Central memory CD8-positive, alpha-beta T cell (primary cell): ENCODE results near the gene ETV6.

Source experiments
- ATAC-seq: fragments of 150-1000 bp; cut with Tn5 transposase; replicated peaks from 2 replicates; pipeline ENCODE4 v1.10.0; 2022; ENCODE audit warnings: mild to moderate bottlenecking, moderate FRiP score, moderate number of reproducible peaks; ENCODE audit not compliant: poor library complexity, severe bottlenecking; ENCODE audit errors: extremely low read depth
- DNase-seq, 2 donors: peaks; one replicate each; pipeline ENCODE4 v3.0.0; 2021; ENCODE audit warnings: low spot score in 2 of 2
- H3K27ac Mint-ChIP-seq: one replicate; pipeline ENCODE4 v1.8.0; 2022; ENCODE audit warnings: low read depth, mild to moderate bottlenecking, moderate library complexity, mixed read lengths
- H3K27me3 Mint-ChIP-seq: one replicate; pipeline ENCODE4 v1.8.0; 2022; ENCODE audit warnings: mixed read lengths
- H3K36me3 Mint-ChIP-seq: one replicate; pipeline ENCODE4 v1.8.0; 2022; ENCODE audit warnings: mild to moderate bottlenecking, moderate library complexity, mixed read lengths; ENCODE audit not compliant: insufficient read depth
- H3K4me1 Mint-ChIP-seq: one replicate; pipeline ENCODE4 v1.8.0; 2022; ENCODE audit warnings: mixed read lengths
- H3K4me3 Mint-ChIP-seq: one replicate; pipeline ENCODE4 v1.8.0; 2022; ENCODE audit warnings: mild to moderate bottlenecking, moderate library complexity, mixed read lengths
- H3K9me3 Mint-ChIP-seq: one replicate; pipeline ENCODE4 v1.8.0; 2022; ENCODE audit warnings: mixed read lengths

ETV6 gene

DNA sequence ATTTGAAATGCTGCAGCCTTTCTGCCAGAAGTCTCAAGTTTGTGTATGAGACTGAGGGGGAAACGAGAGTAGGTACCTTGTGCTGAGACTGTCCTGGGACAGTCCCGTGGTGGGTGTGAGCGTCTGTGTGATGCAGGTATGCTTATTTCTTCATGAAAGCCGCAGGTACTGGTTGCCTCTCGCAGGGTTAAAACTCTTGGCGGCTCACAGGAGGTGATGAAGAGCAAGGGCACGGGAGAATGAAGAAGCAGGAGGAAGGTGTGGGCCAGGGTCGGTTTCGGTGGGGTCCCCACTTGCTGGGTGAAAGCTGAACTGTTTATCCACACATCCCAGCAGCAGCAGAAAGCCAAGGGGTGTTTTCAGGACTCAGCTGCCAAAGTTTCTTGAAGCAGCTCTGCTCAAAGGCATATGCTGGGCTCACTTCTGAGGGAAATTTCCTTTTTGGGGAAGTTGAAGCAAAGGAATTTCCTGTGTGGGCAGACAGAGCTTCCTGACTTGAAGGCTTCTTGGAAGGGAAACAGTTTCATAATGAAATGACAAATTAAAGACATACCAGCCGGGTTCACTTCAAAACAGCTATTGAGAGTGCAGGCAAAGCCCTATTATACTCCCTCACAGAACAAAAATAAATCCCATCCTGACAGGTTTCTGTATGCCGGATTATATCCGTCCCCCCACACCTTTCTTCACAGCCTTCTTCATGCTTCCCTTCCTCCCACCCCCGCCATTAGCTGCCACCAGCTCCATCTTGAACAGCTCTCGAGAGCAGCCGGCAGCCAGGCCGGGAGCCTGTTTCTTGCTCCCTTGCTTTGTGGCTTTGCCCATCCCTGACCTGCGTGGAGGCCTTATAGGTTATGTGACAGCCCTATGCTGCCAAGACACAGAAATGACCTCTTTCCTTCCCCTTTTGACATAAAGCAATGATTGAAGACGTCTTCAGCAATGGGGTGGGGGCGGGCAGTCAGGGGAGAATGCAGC lies 116.6 kb downstream of the ETV6 start:
- no peaks in the 10 kb centered on the region for H3K9me3 Mint-ChIP-seq
- DNase-seq (no peak), ATAC-seq (peak; percentile 52)
- no peaks in the 10 kb centered on the region for H3K27me3 Mint-ChIP-seq
- peaks cover 66% of the 10 kb centered on the region for H3K4me1 Mint-ChIP-seq
- peak overlapping the region; percentile 51 for H3K4me3 Mint-ChIP-seq
- peaks cover 4% of the 10 kb centered on the region for H3K36me3 Mint-ChIP-seq
- peak overlapping the region; percentile 42 for H3K27ac Mint-ChIP-seq

DNA sequence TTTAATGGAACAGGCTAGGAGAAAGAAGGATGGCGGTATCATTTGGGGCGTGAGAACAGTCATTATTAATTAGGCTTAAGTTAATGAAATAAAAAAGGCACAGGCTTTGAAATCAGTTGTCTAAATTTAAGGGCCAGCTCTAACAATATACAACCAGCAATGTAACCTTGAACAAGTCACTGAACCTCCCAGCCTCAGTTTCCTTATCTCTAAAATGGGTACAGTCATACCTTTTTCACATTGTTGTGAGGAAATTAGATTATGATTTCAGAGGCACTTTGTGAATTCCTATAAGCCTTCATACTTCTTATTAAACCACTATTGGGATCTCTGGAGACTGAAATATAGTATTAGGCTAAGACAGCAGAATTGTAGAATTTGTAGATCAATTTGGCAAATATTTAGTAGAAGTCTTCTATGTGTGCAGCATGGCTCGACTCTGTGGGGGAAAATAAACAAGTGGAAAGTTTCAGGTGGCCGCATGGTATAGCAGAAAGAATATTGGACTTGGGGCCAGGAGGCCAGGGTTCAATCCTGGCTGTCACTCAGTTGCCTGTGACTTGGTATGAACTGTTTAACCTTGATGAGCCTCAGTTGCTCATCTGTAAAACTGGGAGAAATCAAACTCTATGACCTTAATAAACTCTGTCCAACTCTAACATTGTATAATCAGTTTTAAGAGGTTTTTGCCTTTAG lies 117.7 kb downstream of the ETV6 start:
- DNase-seq: no peak
- Mint-ChIP-seq H3K4me1 (peaks cover 61% of the 10 kb centered on the region), H3K9me3 (no peaks in the 10 kb centered on the region), H3K4me3 (peak overlapping the region; percentile 8), H3K36me3 (peaks cover 4% of the 10 kb centered on the region), H3K27ac (peak overlapping the region; percentile 57), H3K27me3 (no peaks in the 10 kb centered on the region)
- ATAC-seq: no peak

DNA sequence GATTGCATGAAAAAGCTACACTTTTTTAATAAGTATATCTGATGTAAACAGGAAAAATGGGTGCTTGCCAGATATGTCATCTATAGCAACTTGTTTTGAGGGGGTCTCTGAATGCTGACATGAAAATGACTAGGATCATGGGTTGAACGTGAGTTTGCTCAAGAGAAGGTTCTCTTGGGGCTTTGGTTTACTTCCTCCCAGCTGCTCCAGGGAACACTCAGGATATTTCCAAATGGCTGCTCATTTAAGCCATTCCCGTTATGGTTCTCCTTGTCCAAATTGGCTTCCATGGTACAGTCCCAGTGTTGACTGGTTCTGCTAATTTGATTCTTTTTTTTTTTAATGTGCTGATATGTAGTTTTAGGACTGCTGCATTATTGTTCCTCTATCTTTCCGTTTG lies 118.3 kb downstream of the ETV6 start:
- ATAC-seq: no peak
- H3K4me1 Mint-ChIP-seq: peaks cover 55% of the 10 kb centered on the region
- DNase-seq: no peak
- no peak overlapping the region for H3K4me3 Mint-ChIP-seq
- peaks cover 2% of the 10 kb centered on the region for H3K36me3 Mint-ChIP-seq
- H3K9me3 Mint-ChIP-seq: no peaks in the 10 kb centered on the region
- peak overlapping the region; percentile 57 for H3K27ac Mint-ChIP-seq
- no peaks in the 10 kb centered on the region for H3K27me3 Mint-ChIP-seq

GRCh38 chr12:11768233-11768965 lies 118.9 kb downstream of the ETV6 start:
- peak overlapping the region; percentile 57 for H3K27ac Mint-ChIP-seq
- DNase-seq: no peak
- H3K27me3 Mint-ChIP-seq: no peaks in the 10 kb centered on the region
- peaks cover 50% of the 10 kb centered on the region for H3K4me1 Mint-ChIP-seq
- no peak for ATAC-seq
- H3K36me3 Mint-ChIP-seq: peaks cover 2% of the 10 kb centered on the region
- no peak overlapping the region for H3K4me3 Mint-ChIP-seq
- no peaks in the 10 kb centered on the region for H3K9me3 Mint-ChIP-seq

DNA sequence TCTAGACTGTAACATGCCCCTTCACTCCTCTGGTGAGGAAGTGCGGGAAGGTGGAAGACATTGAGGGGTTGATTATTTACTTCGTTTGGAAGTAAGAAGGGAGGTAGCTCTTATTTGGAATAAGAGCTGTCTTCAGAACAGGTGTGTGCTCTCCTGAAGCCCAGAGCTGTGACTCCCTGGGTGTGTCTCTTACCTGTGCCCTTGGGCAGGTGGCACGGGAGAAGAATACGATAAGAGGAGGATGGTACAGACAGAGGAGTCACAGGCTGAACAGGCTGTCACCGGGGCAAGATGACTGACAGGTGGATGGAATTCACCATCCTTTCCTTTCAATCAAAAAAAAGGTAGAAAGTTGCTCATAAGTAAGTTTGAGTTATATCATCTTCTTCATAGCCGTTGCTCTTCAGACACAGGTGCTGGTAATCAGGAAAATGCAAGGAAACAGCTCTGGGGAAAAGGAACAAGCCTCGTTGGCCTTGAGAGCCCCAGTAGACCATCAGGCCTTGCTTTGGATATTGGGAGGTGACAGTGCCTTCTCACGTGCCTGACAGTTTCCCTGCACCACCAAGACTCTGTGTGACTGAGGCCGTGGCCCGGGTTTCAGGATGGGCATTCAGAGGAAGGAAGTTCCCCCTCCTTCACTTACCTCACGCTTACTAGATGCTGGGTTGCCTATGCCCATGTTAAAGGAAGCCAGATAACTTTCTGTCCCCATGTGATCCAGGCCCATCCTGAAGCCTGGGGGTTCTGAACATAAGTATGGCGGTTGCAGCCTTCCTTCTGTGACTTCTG lies 120.4 kb downstream of the ETV6 start:
- Mint-ChIP-seq H3K27ac (no peak overlapping the region), H3K9me3 (no peaks in the 10 kb centered on the region), H3K27me3 (no peaks in the 10 kb centered on the region), H3K4me1 (peaks cover 44% of the 10 kb centered on the region), H3K36me3 (peaks cover 4% of the 10 kb centered on the region), H3K4me3 (no peak overlapping the region)
- ATAC-seq: no peak
- DNase-seq: no peak

GRCh38 chr12:11771356-11771755 lies 121.9 kb downstream of the ETV6 start:
- DNase-seq (no peak), ATAC-seq (no peak)
- H3K36me3 Mint-ChIP-seq: peaks cover 7% of the 10 kb centered on the region
- H3K27ac Mint-ChIP-seq: no peak overlapping the region
- no peaks in the 10 kb centered on the region for H3K27me3 Mint-ChIP-seq
- H3K4me3 Mint-ChIP-seq: no peak overlapping the region
- peaks cover 31% of the 10 kb centered on the region for H3K4me1 Mint-ChIP-seq
- no peaks in the 10 kb centered on the region for H3K9me3 Mint-ChIP-seq

- H3K4me1 Mint-ChIP-seq: peaks cover 26% of the 10 kb centered on the region
- DNase-seq (no peak), ATAC-seq (no peak)
- H3K36me3 Mint-ChIP-seq: peaks cover 7% of the 10 kb centered on the region
- H3K4me3 Mint-ChIP-seq: no peak overlapping the region
- no peaks in the 10 kb centered on the region for H3K9me3 Mint-ChIP-seq
- H3K27me3 Mint-ChIP-seq: no peaks in the 10 kb centered on the region
- H3K27ac Mint-ChIP-seq: no peak overlapping the region
These were observed 122.5 kb downstream of the ETV6 start for GRCh38 chr12:11771895-11772502.

DNA sequence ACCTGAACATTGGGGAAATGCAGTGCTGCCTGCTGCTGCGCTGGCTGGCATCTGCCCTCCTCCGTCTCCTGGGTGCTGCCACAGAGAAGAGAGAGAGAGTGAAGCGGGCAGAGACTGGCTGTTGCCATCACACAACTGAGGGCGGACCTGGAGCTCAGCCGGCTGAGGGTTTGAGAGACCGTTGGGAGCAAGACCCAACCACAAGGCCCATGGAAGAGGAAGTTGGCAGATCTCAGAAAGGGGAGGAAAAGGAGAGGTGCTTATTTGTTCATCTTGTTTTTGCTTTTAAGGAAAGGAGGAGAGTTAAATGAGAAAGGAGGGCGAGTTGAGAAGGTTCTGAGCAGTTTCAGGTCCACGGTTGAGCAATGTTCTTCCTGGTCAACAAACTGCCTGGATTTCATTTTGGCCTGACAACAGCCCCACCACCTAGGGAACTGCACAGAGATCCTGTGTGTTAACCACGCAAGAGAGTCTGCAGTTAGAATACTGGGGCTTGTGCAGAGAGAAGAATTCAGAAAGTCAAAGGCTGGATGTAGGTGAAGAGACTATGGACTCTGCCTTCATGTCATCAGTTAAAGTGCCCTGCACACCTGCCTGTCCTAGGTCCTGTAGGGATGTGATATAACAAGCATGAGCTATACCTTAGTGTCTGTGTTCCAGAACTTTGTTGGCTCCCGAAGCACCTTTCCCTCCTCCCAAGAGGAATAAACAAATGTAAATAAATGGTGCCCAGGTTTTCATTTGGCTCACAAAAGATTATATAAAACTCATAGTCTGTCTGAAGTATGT lies 124.6 kb downstream of the ETV6 start:
- Mint-ChIP-seq H3K4me1 (peaks cover 24% of the 10 kb centered on the region), H3K27ac (peak overlapping the region; percentile 19), H3K27me3 (no peaks in the 10 kb centered on the region), H3K9me3 (no peaks in the 10 kb centered on the region), H3K36me3 (peaks cover 7% of the 10 kb centered on the region), H3K4me3 (no peak overlapping the region)
- no peak for ATAC-seq
- DNase-seq: no peak

DNA sequence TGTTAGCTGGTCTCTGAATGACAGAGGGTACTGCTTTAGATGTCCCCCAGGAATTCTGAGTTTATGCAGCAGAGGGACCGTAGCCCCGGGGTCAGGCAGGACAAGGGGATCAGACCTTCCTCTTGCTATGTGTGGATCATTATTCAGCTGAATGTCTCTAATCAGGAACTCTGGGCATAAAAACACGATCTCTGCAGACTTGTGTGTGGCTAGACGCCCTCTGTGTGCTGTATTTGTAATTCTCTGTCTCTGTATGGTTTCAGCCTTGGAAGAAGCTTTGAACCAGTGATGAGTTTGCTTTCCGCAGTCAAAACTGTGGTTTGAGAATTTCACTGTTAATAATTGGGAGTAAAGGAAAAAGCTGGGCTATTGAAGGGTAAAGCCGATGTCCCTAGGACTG lies 125.3 kb downstream of the ETV6 start:
- Mint-ChIP-seq H3K27me3 (no peaks in the 10 kb centered on the region), H3K36me3 (peaks cover 8% of the 10 kb centered on the region), H3K4me1 (peaks cover 16% of the 10 kb centered on the region), H3K4me3 (no peak overlapping the region), H3K9me3 (no peaks in the 10 kb centered on the region), H3K27ac (no peak overlapping the region)
- DNase-seq (no peak), ATAC-seq (no peak)

GRCh38 chr12:11776316-11776715 lies 126.8 kb downstream of the ETV6 start:
- Mint-ChIP-seq H3K4me1 (peaks cover 8% of the 10 kb centered on the region), H3K9me3 (no peaks in the 10 kb centered on the region), H3K27ac (no peak overlapping the region), H3K4me3 (no peak overlapping the region), H3K36me3 (peaks cover 11% of the 10 kb centered on the region), H3K27me3 (no peaks in the 10 kb centered on the region)
- DNase-seq: no peak
- ATAC-seq: no peak

- Mint-ChIP-seq H3K4me3 (no peak overlapping the region), H3K36me3 (peaks cover 11% of the 10 kb centered on the region), H3K4me1 (peaks cover 8% of the 10 kb centered on the region), H3K9me3 (no peaks in the 10 kb centered on the region), H3K27ac (no peak overlapping the region), H3K27me3 (no peaks in the 10 kb centered on the region)
- ATAC-seq: no peak
- DNase-seq: no peak
These were observed 128.0 kb downstream of the ETV6 start for GRCh38 chr12:11777451-11777850.
